Measurements from ENCODE around the gene RBMS1.

The RBMS1 gene

DNA sequence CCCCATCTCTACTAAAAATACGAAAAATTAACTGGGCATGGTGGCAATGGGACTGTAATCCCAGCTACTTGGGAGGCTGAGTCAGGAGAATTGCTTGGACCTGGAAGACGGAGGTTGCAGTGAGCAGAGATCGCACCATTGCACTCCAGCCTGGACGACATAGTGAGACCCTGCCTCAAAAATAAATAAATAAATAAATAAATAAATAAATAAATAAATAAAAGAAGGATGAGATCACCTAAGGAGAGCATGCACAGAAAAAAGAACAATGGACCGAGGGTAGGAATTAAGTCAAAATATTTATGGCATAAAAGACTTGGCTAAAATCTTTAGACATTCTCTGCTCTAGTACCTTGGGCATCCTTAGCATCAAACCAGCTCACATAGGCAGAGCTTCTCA is 8.9 kb upstream of the RBMS1 start:
- Histone ChIP-seq H3K36me3 (replicated peaks; ENCODE audit: low read depth, low read length) (no peaks in the 10 kb centered on the region), H3K27ac (ENCODE audit: low read length) (no peak overlapping the region), H3K9ac (ENCODE audit: low read length) (no peak overlapping the region), H2AFZ (ENCODE audit: low read depth, low read length) (no peak overlapping the region), H3K4me3 (ENCODE audit: low read length) (no peak overlapping the region), H3K4me2 (ENCODE audit: low read length) (no peak overlapping the region), H3K4me1 (ENCODE audit: low read length) (no peaks in the 10 kb centered on the region), H3K27me3 (ENCODE audit: low read depth, low read length) (no peaks in the 10 kb centered on the region), H3K9me3 (ENCODE audit: insufficient read depth, low read length) (no peaks in the 10 kb centered on the region), H4K20me1 (ENCODE audit: insufficient read depth, low read length) (no peaks in the 10 kb centered on the region), H3K79me2 (ENCODE audit: low read length) (no peaks in the 10 kb centered on the region)
- TF ChIP-seq, protein P1, sequence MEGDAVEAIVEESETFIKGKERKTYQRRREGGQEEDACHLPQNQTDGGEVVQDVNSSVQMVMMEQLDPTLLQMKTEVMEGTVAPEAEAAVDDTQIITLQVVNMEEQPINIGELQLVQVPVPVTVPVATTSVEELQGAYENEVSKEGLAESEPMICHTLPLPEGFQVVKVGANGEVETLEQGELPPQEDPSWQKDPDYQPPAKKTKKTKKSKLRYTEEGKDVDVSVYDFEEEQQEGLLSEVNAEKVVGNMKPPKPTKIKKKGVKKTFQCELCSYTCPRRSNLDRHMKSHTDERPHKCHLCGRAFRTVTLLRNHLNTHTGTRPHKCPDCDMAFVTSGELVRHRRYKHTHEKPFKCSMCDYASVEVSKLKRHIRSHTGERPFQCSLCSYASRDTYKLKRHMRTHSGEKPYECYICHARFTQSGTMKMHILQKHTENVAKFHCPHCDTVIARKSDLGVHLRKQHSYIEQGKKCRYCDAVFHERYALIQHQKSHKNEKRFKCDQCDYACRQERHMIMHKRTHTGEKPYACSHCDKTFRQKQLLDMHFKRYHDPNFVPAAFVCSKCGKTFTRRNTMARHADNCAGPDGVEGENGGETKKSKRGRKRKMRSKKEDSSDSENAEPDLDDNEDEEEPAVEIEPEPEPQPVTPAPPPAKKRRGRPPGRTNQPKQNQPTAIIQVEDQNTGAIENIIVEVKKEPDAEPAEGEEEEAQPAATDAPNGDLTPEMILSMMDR (IDR thresholded peaks at IDR 0.05; ENCODE audit: low read depth, low read length): no peak
- TF ChIP-seq EZH2phosphoT487 (IDR thresholded peaks at IDR 0.05; ENCODE audit: low read depth): no peak

DNA sequence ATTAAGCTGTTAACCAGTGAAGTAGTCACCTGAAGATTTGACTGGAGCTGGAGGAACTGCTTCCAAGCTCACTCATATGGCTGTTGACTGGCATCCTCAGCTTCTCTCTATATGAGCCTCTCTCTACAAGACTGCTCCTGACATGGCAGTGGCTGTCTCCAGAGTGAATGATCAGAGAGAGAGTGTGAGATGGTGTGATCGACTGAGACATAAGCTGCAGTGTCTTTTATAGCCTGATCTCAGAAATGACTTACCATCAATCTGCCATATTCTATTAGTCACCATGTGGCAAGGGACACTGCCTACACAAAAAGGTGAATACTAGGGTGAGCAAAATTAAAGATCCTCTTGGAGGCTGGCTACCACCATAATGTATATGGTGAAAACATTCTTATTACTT is 7.8 kb upstream of the RBMS1 start:
- Histone ChIP-seq H3K9me3 (ENCODE audit: insufficient read depth, low read length) (no peaks in the 10 kb centered on the region), H3K27ac (ENCODE audit: low read length) (no peak overlapping the region), H3K36me3 (replicated peaks; ENCODE audit: low read depth, low read length) (no peaks in the 10 kb centered on the region), H3K4me2 (ENCODE audit: low read length) (no peak overlapping the region), H4K20me1 (ENCODE audit: insufficient read depth, low read length) (no peaks in the 10 kb centered on the region), H3K9ac (ENCODE audit: low read length) (no peak overlapping the region), H2AFZ (ENCODE audit: low read depth, low read length) (no peak overlapping the region), H3K79me2 (ENCODE audit: low read length) (no peaks in the 10 kb centered on the region), H3K27me3 (ENCODE audit: low read depth, low read length) (no peaks in the 10 kb centered on the region), H3K4me1 (ENCODE audit: low read length) (no peaks in the 10 kb centered on the region), H3K4me3 (ENCODE audit: low read length) (no peak overlapping the region)
- no peak for TF ChIP-seq EZH2phosphoT487 (IDR thresholded peaks at IDR 0.05; ENCODE audit: low read depth)
- TF ChIP-seq, protein P1 (IDR thresholded peaks at IDR 0.05; ENCODE audit: low read depth, low read length): no peak

DNA sequence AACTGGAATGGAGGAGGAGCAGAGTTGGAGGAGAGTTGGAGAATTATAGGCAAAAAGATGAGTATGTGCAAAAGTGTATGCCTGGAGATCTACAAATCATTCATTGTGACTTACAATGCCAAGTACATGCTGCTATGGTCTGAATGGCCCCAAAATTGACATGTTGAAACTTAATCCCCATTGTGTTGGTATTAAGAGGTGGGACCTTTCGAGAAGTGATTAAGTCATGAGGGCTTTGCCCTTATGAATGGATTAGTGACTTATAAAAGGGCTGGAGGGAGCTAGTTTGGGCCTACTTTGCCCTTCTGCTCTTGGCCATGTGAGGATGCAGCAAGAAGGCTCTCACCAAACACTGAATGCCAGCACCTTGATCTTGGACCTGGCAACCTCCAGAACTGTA is 6.3 kb upstream of the RBMS1 start:
- TF ChIP-seq, protein P1 (IDR thresholded peaks at IDR 0.05; ENCODE audit: low read depth, low read length): no peak
- no peak for TF ChIP-seq EZH2phosphoT487 (IDR thresholded peaks at IDR 0.05; ENCODE audit: low read depth)
- H3K9ac ChIP-seq (ENCODE audit: low read length): no peak overlapping the region
- no peak overlapping the region for H3K27ac ChIP-seq (ENCODE audit: low read length)
- no peak overlapping the region for H2AFZ ChIP-seq (ENCODE audit: low read depth, low read length)
- no peaks in the 10 kb centered on the region for H3K36me3 ChIP-seq (replicated peaks; ENCODE audit: low read depth, low read length)
- H3K9me3 ChIP-seq (ENCODE audit: insufficient read depth, low read length): no peaks in the 10 kb centered on the region
- no peaks in the 10 kb centered on the region for H3K79me2 ChIP-seq (ENCODE audit: low read length)
- H3K27me3 ChIP-seq (ENCODE audit: low read depth, low read length): peaks cover 11% of the 10 kb centered on the region
- H3K4me1 ChIP-seq (ENCODE audit: low read length): no peaks in the 10 kb centered on the region
- H4K20me1 ChIP-seq (ENCODE audit: insufficient read depth, low read length): no peaks in the 10 kb centered on the region
- no peak overlapping the region for H3K4me3 ChIP-seq (ENCODE audit: low read length)
- no peak overlapping the region for H3K4me2 ChIP-seq (ENCODE audit: low read length)

DNA sequence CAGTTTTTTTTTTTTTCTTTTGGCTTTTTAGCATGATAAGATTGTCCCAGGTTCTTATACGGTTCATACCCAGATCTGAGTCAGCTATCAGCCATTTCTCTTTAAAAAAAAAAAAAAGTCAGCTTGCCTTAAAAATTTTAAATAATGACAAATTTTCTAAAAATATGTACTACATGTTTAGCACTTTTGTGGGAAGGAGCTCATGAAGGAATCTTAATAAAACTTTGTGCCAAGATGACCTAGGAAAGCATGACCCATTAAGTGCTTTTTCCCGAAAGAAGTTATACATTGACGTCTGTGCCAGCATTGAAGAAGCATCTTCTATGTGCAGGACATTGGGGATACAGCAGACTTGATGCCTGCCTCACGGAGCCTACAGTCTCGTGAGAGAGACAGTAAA is 4.5 kb upstream of the RBMS1 start:
- H3K4me2 ChIP-seq (ENCODE audit: low read length): no peak overlapping the region
- no peaks in the 10 kb centered on the region for H3K79me2 ChIP-seq (ENCODE audit: low read length)
- no peaks in the 10 kb centered on the region for H3K4me1 ChIP-seq (ENCODE audit: low read length)
- H3K4me3 ChIP-seq (ENCODE audit: low read length): no peak overlapping the region
- no peaks in the 10 kb centered on the region for H3K36me3 ChIP-seq (replicated peaks; ENCODE audit: low read depth, low read length)
- peaks cover 16% of the 10 kb centered on the region for H3K27me3 ChIP-seq (ENCODE audit: low read depth, low read length)
- no peak overlapping the region for H3K9ac ChIP-seq (ENCODE audit: low read length)
- no peak overlapping the region for H3K27ac ChIP-seq (ENCODE audit: low read length)
- H2AFZ ChIP-seq (ENCODE audit: low read depth, low read length): no peak overlapping the region
- H3K9me3 ChIP-seq (ENCODE audit: insufficient read depth, low read length): no peaks in the 10 kb centered on the region
- TF ChIP-seq EZH2phosphoT487 (IDR thresholded peaks at IDR 0.05; ENCODE audit: low read depth): no peak
- TF ChIP-seq, protein P1 (IDR thresholded peaks at IDR 0.05; ENCODE audit: low read depth, low read length): no peak
- no peaks in the 10 kb centered on the region for H4K20me1 ChIP-seq (ENCODE audit: insufficient read depth, low read length)

Measured in OCI-LY3 (cell line).